ENCODE results near the gene CAPN7.
"Not testable (repeated sequence)": the region's sequence is repeated elsewhere in the genome, so short reads cannot be mapped to it uniquely, and the experiment has no call there.

GRCh38 chr3:15163656-15164055 is 42.4 kb upstream of the CAPN7 start:
- TF ChIP-seq CTCF, POLR2A (IDR thresholded peaks at IDR 0.05): not testable (repeated sequence)
